A673 (cell line): Measurements from ENCODE around the gene SNAP25.

Experiments
- CTCF ChIP-seq: fragments of 300-800, 200-600 bp; sonication (generic); conservative IDR thresholded peaks from 2 replicates; pipeline ENCODE4 v1.5.1; 2017; ENCODE audit warnings: low read depth, mild to moderate bottlenecking, antibody characterized with exemption, low read length, moderate library complexity, mixed read lengths
- EZH2 ChIP-seq: fragments of 200-600 bp; sonication (generic); IDR thresholded peaks from 2 replicates; pipeline ENCODE4 v1.6.1; 2017; ENCODE audit warnings: borderline replicate concordance, low read depth, mild to moderate bottlenecking, mixed read lengths, antibody characterized with exemption, low read length; ENCODE audit not compliant: poor library complexity, severe bottlenecking

GRCh38 chr20:10276878-10277580 lies 58.4 kb downstream of the SNAP25 start:
- TF ChIP-seq CTCF (no peak), EZH2 (no peak)
